Body of pancreas (tissue), 4 donors: ENCODE data around the gene ATP2B2. TPM values are rescaled to one million over a fixed set of nuclear protein-coding genes. Genes with fewer than 3 reads are reported as not detected.

Experiments used
- ATAC-seq: fragments of 150-250 bp; one replicate; pipeline ENCODE4 v1.9.1; 2016
- DNase-seq, 4 donors: peaks; one replicate each; pipeline ENCODE4 v3.0.0-alpha.2; 2019
- H3K27ac ChIP-seq, 4 donors: fragments of 200-600 bp; sonication (generic); 1 replicate in 3 of 4; 2 replicates in 1 of 4; pipeline versions ENCODE4 v1.5.1 to v1.6.1; 2016 to 2019; ENCODE audit warnings: mild to moderate bottlenecking in 1 of 4, mixed read lengths in 1 of 4, moderate library complexity in 1 of 4
- H3K27me3 ChIP-seq, 2 donors: fragments of 200-600 bp; sonication (generic); one replicate each; pipeline ENCODE4 v1.6.0; 2016; ENCODE audit warnings: mild to moderate bottlenecking in 1 of 2
- H3K36me3 ChIP-seq, 2 donors: fragments of 200-600 bp; sonication (generic); replicated peaks in 1 of 2; 2 replicates each; pipeline ENCODE4 v1.5.1; 2016; ENCODE audit warnings: low read depth in 2 of 2; ENCODE audit not compliant: insufficient read depth in 1 of 2
- H3K4me1 ChIP-seq: fragments of 200-600 bp; sonication (generic); one replicate; pipeline ENCODE4 v1.6.0; 2016
- H3K4me3 ChIP-seq, 2 donors: fragments of 200-600 bp; sonication (generic); 1 replicate in 1 of 2; 2 replicates in 1 of 2; pipeline ENCODE4 v1.5.1; 2016 to 2019
- H3K9me3 ChIP-seq, 3 donors: fragments of 200-600 bp; sonication (generic); 1 replicate in 2 of 3; 2 replicates in 1 of 3; pipeline ENCODE4 v1.5.1; 2016
- POLR2A ChIP-seq, 3 donors: fragments of 450-650 bp; IDR thresholded peaks; one replicate each; pipeline ENCODE4 v1.6.1; 2016; ENCODE audit warnings: antibody characterized with exemption in 3 of 3, mild to moderate bottlenecking in 2 of 3
- WGBS, 2 donors: methylation state at CpG; one replicate each; pipeline ENCODE4 v1.1.5; 2017; 5-methylcytosine and 5-hydroxymethylcytosine counted together
- intact Hi-C: fragments of 100-400 bp; cut with DNase I; formaldehyde crosslinking; loops from one replicate; pipeline ENCODE4 v1.15.1; 2023
- total RNA-seq, 2 donors: library from RNA; depleted of rRNA; stranded (reverse); fragments of >200 nt; gene quantifications; one replicate each; pipeline ENCODE4 v1.1.0, GENCODE V29; 2016
- TF ChIP-seq, protein P1 (sequence below), 7 experiments: fragments of 450-650 bp in 4 of 7; fragments of 200-600 bp in 3 of 7; sonication (generic) in 3 of 7; IDR thresholded peaks; one replicate each; pipeline ENCODE4 v1.5.1; 2016 to 2019; ENCODE audit warnings: antibody characterized with exemption in 7 of 7

The ATP2B2 gene
- total RNA-seq, 2 donors from 2014 or later, result 0.52 TPM; not detected in 1

DNA sequence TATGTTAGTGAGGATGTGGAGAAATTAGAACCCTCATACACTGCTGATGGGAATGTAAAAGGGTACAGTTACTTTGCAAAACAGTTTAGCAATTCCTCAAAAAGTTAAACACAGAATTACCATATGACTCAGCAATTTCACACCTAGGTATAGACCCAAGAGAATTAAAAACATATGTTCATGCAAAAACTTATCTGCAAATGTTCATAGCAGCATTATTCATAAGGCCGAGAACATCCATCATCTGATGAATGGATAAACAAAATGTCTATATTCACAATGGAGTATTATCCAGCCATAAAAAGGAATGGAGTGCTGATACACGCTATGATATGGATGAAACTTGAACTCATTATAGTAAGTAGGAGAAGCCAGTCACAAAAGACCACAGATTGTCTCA lies 194.8 kb downstream of the ATP2B2 start:
- WGBS, 2 donors, result 92 to 100% methylated on average over 2 of the region's 2 CpGs
- DNase-seq (no peak), ATAC-seq (no peak)
- H3K4me3 ChIP-seq, result no peak overlapping the region
- H3K36me3 ChIP-seq, result peaks cover 15 to 53% of the 10 kb centered on the region in 2 donors
- intact Hi-C loops, result no loop called here
- H3K27me3 ChIP-seq, result no peaks in the 10 kb centered on the region
- H3K9me3 ChIP-seq, result no peaks in the 10 kb centered on the region
- peaks cover 11% of the 10 kb centered on the region for H3K4me1 ChIP-seq
- no peak overlapping the region for H3K27ac ChIP-seq
- TF ChIP-seq, protein P1, sequence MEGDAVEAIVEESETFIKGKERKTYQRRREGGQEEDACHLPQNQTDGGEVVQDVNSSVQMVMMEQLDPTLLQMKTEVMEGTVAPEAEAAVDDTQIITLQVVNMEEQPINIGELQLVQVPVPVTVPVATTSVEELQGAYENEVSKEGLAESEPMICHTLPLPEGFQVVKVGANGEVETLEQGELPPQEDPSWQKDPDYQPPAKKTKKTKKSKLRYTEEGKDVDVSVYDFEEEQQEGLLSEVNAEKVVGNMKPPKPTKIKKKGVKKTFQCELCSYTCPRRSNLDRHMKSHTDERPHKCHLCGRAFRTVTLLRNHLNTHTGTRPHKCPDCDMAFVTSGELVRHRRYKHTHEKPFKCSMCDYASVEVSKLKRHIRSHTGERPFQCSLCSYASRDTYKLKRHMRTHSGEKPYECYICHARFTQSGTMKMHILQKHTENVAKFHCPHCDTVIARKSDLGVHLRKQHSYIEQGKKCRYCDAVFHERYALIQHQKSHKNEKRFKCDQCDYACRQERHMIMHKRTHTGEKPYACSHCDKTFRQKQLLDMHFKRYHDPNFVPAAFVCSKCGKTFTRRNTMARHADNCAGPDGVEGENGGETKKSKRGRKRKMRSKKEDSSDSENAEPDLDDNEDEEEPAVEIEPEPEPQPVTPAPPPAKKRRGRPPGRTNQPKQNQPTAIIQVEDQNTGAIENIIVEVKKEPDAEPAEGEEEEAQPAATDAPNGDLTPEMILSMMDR (IDR thresholded peaks at IDR 0.05), result no peak
- no peak for TF ChIP-seq POLR2A (IDR thresholded peaks at IDR 0.05)

DNA sequence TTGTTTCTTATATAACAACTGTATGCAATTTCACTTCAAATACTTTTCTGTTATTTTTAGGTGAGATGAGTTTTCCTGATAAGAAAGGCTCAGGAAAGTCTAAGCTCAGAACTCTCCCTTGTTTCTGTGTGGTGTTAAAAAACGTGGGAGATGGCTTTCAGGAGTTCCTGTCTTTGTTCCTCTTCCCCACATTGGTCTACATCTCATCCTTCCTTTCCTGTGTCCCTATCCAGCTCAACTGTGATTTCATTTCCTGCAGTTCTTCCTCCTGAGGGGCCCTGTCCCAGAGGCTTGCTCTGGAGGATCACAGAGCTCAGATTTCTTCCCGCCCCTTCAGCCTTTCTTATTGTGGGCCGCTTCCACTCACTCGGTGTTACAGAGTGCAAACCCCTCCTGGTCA lies 195.7 kb downstream of the ATP2B2 start:
- WGBS, 2 donors, result 69 to 79% methylated on average over 4 of the region's 4 CpGs
- TF ChIP-seq, protein P1 (IDR thresholded peaks at IDR 0.05), result no peak
- no peak for TF ChIP-seq POLR2A (IDR thresholded peaks at IDR 0.05)
- intact Hi-C loops, result no loop called here
- peaks cover 11% of the 10 kb centered on the region for H3K4me1 ChIP-seq
- H3K9me3 ChIP-seq, result no peaks in the 10 kb centered on the region
- DNase-seq (no peak), ATAC-seq (no peak)
- no peak overlapping the region for H3K27ac ChIP-seq
- peaks cover 10 to 54% of the 10 kb centered on the region in 2 donors for H3K36me3 ChIP-seq
- no peaks in the 10 kb centered on the region for H3K27me3 ChIP-seq
- H3K4me3 ChIP-seq, result no peak overlapping the region

DNA sequence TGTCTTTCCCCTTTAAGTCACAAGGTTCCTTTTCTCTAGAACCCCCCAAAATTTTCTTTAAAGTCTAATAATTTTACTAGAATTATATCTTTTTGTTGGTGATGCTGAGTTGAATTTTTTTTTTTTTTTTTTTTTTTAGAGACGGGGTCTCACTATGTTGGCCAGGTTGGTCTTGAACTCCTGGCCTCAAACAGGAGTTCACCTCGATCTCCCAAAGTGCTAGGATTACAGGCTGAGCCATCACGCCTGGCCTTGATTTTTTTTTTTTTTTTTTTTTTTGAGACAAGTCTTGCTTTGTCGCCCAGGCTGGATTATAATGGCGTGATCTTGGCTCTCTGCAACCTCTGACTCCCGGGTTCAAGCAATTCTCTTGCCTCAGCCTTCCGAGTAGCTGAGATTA lies 196.7 kb downstream of the ATP2B2 start:
- Histone ChIP-seq H3K4me3 (no peak overlapping the region), H3K36me3 (peaks cover 14 to 56% of the 10 kb centered on the region in 2 donors), H3K27me3 (no peaks in the 10 kb centered on the region), H3K4me1 (peaks cover 11% of the 10 kb centered on the region), H3K9me3 (no peaks in the 10 kb centered on the region), H3K27ac (no peak overlapping the region)
- intact Hi-C loops, result no loop called here
- TF ChIP-seq, protein P1 (IDR thresholded peaks at IDR 0.05), result no peak
- TF ChIP-seq POLR2A (IDR thresholded peaks at IDR 0.05), result no peak
- ATAC-seq (no peak), DNase-seq (no peak)
- 86 to 96% methylated on average over 7 of the region's 7 CpGs for WGBS, 2 donors

DNA sequence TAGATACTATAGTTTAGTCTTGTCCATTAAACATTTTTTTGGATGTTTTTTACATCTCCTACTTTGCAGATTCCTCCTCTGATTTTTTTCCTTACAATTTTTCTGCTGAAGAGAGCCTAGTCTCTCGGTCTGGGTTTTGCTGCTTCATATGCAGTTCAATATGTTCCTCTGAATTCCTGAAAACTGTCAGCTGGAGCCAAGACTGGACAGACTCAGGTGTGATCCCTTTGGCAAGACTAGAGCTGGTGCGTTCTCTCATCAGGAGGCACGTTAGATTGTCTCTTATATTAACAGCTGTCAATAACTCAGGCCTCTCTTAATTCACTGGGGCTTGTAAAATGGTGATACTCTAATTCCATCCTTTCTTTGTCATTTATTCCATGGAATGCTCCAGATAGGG lies 199.2 kb downstream of the ATP2B2 start:
- no peaks in the 10 kb centered on the region for H3K27me3 ChIP-seq
- ATAC-seq, result no peak
- H3K9me3 ChIP-seq, result no peaks in the 10 kb centered on the region
- WGBS, 2 donors, result 90 to 93% methylated on average over 3 of the region's 3 CpGs
- DNase-seq, result no peak
- peaks cover 13 to 54% of the 10 kb centered on the region in 2 donors for H3K36me3 ChIP-seq
- no peaks in the 10 kb centered on the region for H3K4me1 ChIP-seq
- no peak overlapping the region for H3K27ac ChIP-seq
- TF ChIP-seq POLR2A (IDR thresholded peaks at IDR 0.05), result no peak
- TF ChIP-seq, protein P1 (IDR thresholded peaks at IDR 0.05), result no peak
- intact Hi-C loops, result no loop called here
- no peak overlapping the region for H3K4me3 ChIP-seq

DNA sequence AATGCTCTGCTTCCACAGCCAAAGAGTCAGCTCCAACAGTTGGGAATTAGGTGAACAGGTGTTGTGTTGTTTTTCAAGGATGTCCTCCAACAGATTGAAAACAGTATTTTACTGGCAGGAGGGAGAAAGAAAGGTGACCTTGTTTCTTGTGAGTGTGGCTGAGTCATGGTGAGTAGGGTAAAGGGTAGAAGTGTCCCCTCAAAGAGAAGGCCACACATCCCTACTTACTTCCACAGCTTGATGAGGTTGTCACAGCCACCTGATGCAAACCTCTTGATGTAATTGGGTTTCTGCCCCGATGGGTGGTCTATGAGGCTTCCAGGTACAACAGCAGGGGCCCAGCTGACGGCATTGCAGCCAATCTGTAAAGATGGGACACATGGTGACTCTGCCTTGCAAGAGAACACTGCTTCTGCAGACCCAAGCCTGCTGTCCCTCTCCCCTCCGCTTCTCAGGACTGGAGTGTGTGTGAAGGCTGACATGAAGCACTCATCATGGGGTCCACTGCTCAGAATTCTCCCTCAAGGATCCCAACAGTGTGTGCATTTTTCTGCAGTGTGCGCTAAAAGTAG lies 200.0 kb downstream of the ATP2B2 start:
- Histone ChIP-seq H3K36me3 (peaks cover 13 to 50% of the 10 kb centered on the region in 2 donors), H3K4me1 (no peaks in the 10 kb centered on the region), H3K9me3 (no peaks in the 10 kb centered on the region), H3K27ac (no peak overlapping the region), H3K4me3 (no peak overlapping the region), H3K27me3 (no peaks in the 10 kb centered on the region)
- 92 to 93% methylated on average over 4 of the region's 4 CpGs for WGBS, 2 donors
- intact Hi-C loops, result no loop called here
- DNase-seq (no peak), ATAC-seq (no peak)
- TF ChIP-seq POLR2A (IDR thresholded peaks at IDR 0.05), result no peak
- TF ChIP-seq, protein P1 (IDR thresholded peaks at IDR 0.05), result no peak
